Activated naive CD4-positive, alpha-beta T cell treated with anti-CD3 and anti-CD28 coated beads, Interleukin-2, amount 50 U/mL, for 72 hours (primary cell): ENCODE results near the gene ASIC4. TPM values are rescaled to one million over a fixed set of nuclear protein-coding genes. Genes with fewer than 3 reads are reported as not detected.

Source experiments
- ATAC-seq, 2 donors: fragments of 150-1000 bp; cut with Tn5 transposase; 2 replicates each; pipeline ENCODE4 v1.10.0; 2021; ENCODE audit warnings: mild to moderate bottlenecking in 2 of 2, moderate library complexity in 2 of 2
- DNase-seq, 2 donors: peaks; one replicate each; pipeline ENCODE4 v3.0.0; 2021 to 2022; ENCODE audit warnings: low spot score in 2 of 2
- H3K27ac Mint-ChIP-seq, 2 donors: one replicate each; pipeline ENCODE4 v1.8.0; 2022; ENCODE audit warnings: mild to moderate bottlenecking in 2 of 2, mixed read lengths in 2 of 2
- H3K36me3 Mint-ChIP-seq, 2 donors: one replicate each; pipeline ENCODE4 v1.8.0; 2022; ENCODE audit warnings: mixed read lengths in 2 of 2
- H3K9me3 Mint-ChIP-seq, 2 donors: one replicate each; pipeline ENCODE4 v1.8.0; 2022; ENCODE audit warnings: mixed read lengths in 2 of 2
- total RNA-seq, 2 donors: library from RNA; stranded (reverse); gene quantifications; one replicate each; pipeline ENCODE4 v1.2.3, GENCODE V29; 2022

Gene ASIC4
- total RNA-seq, 2 donors from 2014 or later = 0.16 to 0.98 TPM

DNA sequence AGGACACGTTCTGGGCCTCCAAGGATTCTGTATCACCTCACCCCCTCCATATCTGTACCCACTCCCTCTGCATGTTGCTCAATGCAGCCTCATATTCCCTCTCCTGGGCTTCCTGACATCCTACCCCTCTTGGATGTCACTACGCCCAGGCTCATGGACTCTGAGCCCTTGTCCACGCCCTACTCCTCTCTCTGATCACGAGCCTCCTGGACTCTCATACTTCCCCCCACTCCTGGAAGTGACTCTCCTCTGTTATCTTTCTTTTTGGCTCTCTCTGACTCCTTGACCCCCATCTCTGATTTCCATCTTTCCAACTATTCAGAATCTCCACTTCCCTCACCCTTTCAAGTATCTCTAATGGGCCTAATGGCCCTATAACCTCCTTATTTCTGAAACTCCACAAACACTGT, 31.7 kb downstream of the ASIC4 start:
- Mint-ChIP-seq H3K36me3 (peaks cover 0 to 6% of the 10 kb centered on the region in 2 donors), H3K9me3 (no peaks in the 10 kb centered on the region)
- ATAC-seq = no peak

DNA sequence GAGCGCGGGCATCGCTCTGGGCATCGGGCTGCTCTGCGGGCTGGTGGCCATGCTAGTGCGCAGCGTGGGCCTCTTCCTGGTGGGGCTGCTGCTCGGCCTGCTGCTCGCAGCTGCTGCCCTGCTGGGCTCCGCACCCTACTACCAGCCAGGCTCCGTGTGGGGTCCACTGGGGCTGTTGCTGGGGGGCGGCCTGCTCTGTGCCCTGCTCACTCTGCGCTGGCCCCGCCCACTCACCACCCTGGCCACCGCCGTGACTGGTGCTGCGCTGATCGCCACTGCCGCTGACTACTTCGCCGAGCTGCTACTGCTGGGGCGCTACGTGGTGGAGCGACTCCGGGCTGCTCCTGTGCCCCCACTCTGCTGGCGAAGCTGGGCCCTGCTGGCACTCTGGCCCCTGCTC, 33.3 kb downstream of the ASIC4 start:
- Mint-ChIP-seq H3K36me3 (no peaks in the 10 kb centered on the region), H3K27ac (no peak overlapping the region), H3K9me3 (no peaks in the 10 kb centered on the region)
- ATAC-seq = no peak
- DNase-seq = no peak

More for the DNA sequence above, 31.7 kb downstream of the ASIC4 start:
- H3K27ac Mint-ChIP-seq = no peak overlapping the region
- DNase-seq = no peak

DNA sequence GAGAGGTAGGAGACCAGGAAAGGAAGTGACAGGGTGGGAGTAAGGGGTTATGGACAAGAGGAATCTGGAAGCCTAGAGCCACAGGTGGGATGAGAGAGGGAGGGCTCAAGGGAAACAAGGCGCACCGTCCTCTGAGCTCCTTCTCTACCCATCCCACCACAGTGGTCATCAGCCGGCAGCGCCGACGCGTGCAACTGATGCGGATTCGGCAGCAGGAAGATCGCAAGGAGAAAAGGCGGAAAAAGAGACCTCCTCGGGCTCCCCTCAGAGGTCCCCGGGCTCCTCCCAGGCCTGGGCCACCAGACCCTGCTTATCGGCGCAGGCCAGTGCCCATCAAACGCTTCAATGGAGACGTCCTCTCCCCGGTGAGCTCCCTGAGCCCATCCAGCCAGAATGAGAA, 34.7 kb downstream of the ASIC4 start:
- H3K27ac Mint-ChIP-seq = no peak overlapping the region
- DNase-seq (no peak), ATAC-seq (no peak)
- no peaks in the 10 kb centered on the region for H3K36me3 Mint-ChIP-seq
- no peaks in the 10 kb centered on the region for H3K9me3 Mint-ChIP-seq

DNA sequence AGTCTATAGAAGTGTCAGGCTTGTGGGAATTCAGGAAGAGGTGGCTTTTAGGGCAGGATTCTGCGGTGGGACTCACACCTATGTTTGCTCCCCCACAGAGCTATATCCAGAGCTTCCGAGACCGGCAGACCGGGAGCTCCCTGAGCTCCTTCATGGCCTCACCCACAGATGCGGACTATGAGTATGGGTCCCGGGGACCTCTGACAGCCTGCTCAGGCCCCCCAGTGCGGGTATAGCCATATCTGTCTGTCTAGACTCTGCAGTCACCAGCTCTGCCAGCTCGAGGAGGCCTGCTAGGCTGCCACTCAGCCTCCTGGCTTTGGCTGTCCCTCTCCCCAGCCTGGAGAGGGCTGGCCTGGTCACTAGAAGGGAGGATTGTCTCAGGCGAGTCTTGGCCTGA, 35.3 kb downstream of the ASIC4 start:
- no peaks in the 10 kb centered on the region for H3K36me3 Mint-ChIP-seq
- DNase-seq (no peak), ATAC-seq (no peak)
- no peaks in the 10 kb centered on the region for H3K9me3 Mint-ChIP-seq
- no peak overlapping the region for H3K27ac Mint-ChIP-seq

DNA sequence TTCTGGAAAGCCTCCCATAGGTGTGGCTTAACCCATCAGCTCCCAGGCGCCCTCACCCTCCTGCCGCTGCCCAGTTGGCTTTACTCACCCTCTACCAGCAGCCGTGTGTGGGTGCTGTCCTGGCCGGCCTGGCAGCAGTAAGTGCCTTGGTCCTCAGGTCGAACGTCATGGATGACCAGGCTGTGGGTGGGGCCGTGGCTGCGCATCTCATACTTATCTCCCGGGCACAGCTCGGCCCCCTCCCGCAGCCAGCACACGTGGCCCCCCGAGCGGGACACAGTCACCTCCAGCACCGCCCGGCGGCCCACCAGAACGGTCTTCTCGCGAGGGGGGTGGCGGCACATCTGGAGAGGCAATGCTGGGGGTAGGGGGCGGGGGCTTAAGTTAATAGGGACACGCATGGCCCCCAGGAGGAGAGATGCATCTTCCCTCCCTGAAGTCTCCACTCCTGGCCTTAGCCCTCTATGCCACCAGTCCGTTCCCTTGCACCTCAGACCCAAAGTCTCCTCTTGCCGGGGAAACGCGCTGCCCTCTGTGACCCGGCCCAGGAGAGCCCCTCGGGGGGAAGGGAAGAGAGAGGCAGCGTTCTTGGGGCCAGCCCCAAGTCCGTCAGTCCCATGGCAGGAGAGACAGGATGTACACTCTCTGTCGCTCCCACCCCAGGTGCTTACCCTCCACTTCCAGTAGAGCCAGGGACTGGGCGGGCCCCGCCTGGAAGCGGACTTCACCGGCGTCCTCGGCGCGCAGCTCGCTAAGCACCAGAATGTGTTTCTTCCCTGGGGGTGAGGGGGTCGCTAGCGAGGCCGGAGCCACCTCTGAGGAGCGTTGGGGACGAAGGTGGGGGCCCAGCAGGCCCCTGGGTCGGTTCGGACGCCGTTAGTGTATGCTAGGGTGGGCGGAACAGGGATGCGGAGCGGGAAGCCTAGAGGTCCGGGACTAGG, 37.4 kb downstream of the ASIC4 start:
- H3K27ac Mint-ChIP-seq = no peak overlapping the region
- H3K9me3 Mint-ChIP-seq = no peaks in the 10 kb centered on the region
- ATAC-seq (peak; percentile 18 to 60), DNase-seq (no peak)
- H3K36me3 Mint-ChIP-seq = no peaks in the 10 kb centered on the region

DNA sequence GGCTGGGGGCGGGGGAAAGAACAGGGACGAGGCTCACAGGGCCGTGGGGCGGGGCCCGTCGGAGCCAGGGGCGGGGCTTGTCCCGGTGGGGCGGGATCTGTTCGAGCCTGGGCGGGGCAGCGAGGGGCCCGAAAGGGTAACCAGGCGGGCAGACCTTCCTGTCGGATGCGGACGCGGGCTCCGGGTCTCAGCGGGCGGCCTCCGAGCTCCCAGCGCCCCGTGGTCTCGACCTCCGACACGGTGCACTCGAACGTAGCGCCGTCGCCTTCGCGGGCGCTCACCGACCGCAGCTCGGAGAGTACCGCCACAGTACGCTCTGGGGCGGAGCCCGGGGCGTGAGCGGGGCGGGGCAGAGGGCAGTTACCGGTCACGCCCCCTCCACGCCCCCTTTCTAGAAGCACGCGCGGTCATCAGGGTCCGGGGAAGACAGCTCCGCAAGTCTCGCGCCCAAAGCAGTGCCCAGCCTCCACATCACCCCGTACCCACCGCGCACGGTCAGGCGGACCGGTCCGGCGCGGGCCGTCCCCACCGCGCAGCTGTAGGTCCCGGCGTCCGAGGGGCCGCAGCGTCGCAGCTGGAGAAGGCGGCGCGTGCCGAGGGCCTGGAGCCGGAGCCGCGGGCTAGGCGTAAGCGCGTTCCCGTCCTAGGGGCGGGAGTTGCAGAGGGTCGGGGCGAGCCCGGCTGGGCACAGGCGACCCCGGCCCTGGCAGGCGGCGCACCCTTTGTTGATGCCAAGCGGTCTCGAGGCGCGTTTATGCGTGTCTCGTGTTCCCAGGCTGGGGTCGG, 38.3 kb downstream of the ASIC4 start:
- Mint-ChIP-seq H3K9me3 (no peaks in the 10 kb centered on the region), H3K36me3 (no peaks in the 10 kb centered on the region), H3K27ac (no peak overlapping the region)
- peak; percentile 80 to 89 for DNase-seq
- ATAC-seq = peak; percentile 91 to 93

DNA sequence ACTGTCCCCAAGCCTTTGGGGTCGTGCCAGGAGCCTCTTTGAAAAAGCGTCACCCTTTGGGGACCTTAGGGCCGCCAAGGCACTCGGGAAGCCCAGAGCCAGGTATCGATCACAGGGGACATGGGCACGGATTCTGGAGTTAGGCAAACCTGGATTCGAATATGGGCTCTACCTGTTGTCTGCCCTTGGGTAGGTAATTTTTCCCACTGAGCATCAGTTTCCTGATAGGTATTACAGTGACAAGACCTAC, 38.8 kb downstream of the ASIC4 start:
- H3K9me3 Mint-ChIP-seq = no peaks in the 10 kb centered on the region
- no peaks in the 10 kb centered on the region for H3K36me3 Mint-ChIP-seq
- no peak overlapping the region for H3K27ac Mint-ChIP-seq
- ATAC-seq (no peak), DNase-seq (no peak)

DNA sequence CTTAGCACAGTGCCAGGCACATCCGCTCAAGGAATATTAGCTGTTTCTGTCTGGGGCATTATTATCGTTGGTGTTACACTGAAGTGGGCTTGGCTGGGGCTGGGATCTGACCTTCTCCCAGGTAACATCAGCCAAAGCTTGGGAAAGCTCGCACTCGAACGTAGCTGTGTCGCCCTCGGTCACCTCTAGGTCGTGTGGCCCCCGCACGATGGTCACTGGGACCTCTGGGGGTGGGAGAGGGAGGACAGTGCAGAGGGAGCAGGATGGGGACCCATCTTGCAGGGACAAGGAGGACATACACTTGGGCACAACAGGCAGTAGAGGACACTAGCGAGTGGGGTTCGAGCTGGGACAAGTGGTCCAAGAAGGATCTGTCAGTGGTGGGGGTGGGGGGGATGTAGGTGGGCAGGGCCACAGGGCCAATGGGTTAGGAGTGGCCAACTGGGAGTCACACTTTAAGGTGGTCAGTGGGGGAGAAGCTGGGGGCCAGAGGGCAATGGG, 39.2 kb downstream of the ASIC4 start:
- Mint-ChIP-seq H3K36me3 (no peaks in the 10 kb centered on the region), H3K27ac (no peak overlapping the region), H3K9me3 (no peaks in the 10 kb centered on the region)
- no peak for ATAC-seq
- no peak for DNase-seq

DNA sequence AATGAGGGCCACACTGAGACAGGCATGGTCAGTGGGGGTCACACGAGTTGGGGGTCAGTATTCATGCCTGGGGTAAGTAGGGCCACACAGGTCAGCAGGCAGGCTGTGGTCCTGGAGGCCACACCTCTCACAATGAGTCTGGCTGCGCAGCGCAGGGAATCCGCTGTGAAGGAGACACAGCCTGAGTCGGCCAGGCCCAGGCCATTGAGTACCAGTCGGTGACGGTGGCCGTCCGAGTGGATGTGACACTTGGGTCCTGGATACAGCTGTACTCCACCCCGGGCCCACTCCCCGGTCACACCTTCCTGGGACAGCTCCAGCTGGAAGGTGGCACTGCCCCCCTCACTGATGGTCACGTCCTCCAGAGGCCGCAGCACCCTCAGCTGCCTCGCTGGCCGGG, 40.1 kb downstream of the ASIC4 start:
- Mint-ChIP-seq H3K9me3 (no peaks in the 10 kb centered on the region), H3K36me3 (no peaks in the 10 kb centered on the region), H3K27ac (no peak overlapping the region)
- ATAC-seq (no peak), DNase-seq (no peak)

DNA sequence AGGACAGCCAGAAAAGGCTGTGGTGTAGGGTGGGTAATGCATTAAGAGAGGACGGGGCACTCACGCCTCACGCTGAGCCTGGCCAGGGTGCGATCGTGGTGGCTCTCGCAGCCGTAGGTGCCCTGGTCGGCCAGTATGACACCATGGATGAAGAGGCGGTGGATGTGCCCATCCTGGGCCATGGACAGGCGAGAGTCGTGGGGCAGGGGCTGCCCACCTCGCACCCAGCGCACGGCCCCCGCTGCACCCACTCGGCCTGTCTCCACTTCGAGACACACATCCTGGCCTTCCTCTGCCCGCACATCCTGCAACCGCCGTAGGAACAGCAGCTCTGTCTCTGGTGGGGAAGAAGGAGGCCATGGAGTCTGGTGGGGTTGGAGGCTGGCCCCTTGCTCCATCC, 41.7 kb downstream of the ASIC4 start:
- DNase-seq (no peak), ATAC-seq (no peak)
- H3K36me3 Mint-ChIP-seq = no peaks in the 10 kb centered on the region
- H3K9me3 Mint-ChIP-seq = no peaks in the 10 kb centered on the region
- no peak overlapping the region for H3K27ac Mint-ChIP-seq

DNA sequence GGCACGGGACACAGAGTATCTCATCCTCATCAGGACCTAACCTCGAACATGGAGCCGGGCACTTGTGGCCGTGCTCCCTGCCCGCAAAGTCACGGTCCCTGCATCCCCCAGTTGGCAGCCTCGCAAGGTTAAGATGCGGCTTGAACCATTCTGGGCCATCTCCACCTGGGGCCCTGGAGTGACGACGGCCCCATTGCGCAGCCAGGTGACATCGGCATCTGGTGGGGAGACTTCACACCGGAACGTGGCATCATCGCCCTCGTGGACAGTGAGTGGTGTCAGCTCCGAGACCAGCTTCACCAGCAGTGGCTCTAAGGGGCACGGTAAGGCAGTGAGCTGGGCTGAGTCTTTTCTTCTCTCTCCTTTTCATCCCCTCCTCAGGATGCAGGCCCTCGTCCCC, 42.1 kb downstream of the ASIC4 start:
- ATAC-seq (no peak), DNase-seq (no peak)
- Mint-ChIP-seq H3K36me3 (no peaks in the 10 kb centered on the region), H3K9me3 (no peaks in the 10 kb centered on the region), H3K27ac (no peak overlapping the region)

DNA sequence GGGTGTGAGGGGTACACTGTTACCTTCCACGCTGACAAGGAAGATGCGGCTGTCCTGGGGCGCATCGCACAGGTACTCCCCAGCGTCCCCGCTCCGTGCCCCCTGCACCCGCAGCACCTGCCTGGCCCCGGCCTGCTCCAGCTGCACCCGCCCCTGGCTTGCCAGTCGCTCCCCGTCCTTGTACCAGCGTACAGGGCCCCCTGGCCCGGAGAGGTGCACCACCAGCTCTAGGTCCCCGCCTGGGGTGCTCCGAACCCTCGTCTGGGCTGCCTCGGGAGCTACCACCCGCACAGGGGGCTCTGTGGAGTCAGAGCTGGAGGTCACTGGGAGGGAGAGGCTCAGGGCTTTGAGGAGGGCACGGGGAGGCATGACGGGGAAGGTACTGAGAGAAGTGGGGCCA, 43.0 kb downstream of the ASIC4 start:
- DNase-seq (no peak), ATAC-seq (no peak)
- Mint-ChIP-seq H3K9me3 (no peaks in the 10 kb centered on the region), H3K36me3 (no peaks in the 10 kb centered on the region), H3K27ac (no peak overlapping the region)

DNA sequence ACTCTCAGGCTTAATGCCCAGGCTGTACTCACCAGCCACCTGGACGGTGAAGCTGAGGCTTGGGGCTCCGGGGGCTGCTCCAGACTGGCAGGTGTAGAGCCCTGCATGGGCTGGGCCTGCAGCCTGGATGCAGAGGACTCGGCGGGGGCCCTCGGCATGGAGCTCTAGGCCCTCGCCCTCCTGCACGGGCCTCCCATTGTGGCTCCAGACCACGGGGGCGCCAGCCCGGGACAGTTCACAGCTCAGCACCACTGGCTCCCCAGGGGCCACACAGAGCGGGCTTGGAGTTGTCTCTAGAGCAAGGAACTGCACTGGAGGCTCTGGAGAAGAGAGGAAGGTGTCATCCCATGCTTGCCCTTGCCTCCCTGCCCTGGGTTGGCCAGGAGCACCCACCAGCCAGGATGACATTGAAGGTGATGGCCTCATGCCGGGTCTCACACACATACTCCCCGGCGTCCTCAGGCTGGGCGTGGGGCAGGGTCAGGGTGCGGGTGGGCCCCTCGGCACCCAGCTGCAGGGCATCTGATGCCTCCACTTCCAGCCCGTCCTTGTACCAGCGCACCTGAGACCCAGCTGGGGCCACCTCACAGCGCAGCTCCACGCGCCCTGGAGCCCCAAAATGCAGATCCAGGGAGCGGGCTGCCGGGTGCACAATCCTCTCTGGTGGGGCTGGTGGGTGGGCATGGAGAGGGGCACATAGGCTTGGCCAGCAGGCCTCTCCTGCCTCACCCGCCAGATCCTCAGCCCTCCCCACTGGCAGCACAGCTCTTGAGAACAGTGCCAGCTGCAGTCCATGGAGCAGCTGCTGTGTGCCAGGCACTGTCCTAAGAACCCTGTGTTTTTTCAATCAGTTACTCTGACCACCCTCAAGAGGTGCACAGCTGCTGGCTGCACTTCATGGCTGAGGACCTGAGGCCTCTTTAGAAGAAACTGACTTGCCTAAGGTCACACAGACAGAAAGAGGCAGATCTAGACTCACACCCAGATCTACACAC, 43.8 kb downstream of the ASIC4 start:
- Mint-ChIP-seq H3K27ac (no peak overlapping the region), H3K36me3 (no peaks in the 10 kb centered on the region), H3K9me3 (no peaks in the 10 kb centered on the region)
- ATAC-seq (no peak), DNase-seq (no peak)

DNA sequence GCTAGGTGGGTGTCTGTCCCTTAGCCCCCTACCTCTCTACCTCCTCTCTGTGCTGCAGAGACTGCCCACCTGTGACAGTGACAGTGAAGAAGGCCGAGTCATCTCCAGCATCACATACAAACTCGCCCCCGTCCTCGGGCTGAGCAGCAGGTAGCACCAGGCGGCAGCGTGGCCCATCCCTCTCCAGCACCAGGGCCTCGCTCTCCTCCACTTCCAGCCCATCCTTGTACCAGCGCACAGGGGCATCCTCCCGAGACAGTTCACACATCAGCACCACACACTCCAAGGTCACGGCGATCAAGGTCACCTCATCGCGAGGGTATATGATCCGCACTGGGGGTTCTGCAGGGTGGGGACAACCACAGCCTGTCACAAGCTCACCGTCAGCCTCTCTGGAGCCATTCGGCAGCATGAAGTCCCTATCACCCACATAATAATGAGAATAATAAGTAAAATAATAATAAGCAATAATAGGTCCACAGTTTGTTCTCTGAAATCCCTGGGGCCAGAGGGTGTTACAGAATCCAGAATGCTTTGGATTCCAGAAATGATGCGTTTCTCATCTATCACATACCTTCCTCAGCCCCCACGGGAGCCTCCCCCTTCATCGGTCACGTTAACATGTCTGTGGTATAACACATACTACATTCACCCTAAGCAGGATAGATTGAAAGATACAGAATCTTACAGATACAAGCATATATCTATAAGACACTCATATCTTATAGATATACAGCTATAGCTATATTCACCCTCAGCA, 45.1 kb downstream of the ASIC4 start:
- no peak for DNase-seq
- H3K9me3 Mint-ChIP-seq = no peaks in the 10 kb centered on the region
- no peak overlapping the region for H3K27ac Mint-ChIP-seq
- no peak for ATAC-seq
- H3K36me3 Mint-ChIP-seq = no peaks in the 10 kb centered on the region

DNA sequence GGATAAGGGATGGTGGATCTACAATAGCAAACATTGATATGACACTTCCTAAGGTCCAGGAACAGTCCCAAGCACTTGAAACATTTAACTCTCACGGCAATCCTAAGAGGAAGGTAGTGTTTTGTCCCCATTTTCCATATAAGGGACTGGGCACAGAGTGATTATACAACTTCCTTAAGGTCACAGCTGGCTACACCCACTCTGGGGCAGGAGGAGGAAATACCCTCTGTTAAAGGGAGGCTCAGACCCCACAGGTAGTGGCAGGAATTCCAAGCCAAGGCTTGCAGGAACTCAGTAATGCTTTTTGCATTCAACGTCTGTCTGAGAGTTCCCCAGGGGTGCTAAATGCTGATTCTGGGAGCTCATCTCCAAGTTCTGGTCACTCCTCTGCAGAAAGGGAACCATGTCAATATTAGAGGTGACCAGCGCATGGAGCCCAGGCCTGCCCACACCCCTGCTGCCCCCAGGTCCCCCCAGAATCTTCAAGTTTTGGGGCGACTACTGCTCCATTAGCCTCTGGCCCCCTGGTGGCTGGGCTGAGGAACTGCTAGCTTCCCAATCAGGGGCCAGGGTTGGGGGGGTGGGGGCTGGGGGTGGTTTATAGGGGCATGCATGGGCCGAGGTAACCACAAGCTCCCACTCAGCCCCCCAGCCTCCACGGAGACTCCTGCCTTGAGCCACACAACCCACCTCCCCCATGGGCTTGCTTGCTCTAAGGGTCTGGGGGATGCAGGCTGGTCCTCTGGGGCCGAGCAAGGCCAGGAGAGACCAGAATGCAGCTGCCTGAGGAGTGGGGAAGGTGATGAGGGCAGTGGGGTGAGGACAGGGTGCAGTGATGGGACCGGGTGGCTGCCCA, 46.0 kb downstream of the ASIC4 start:
- DNase-seq (peak in 1 of 2 donors; percentile 48), ATAC-seq (peak; percentile 54 to 58)
- no peaks in the 10 kb centered on the region for H3K9me3 Mint-ChIP-seq
- H3K36me3 Mint-ChIP-seq = no peaks in the 10 kb centered on the region
- H3K27ac Mint-ChIP-seq = no peak overlapping the region
